Activated naive CD8-positive, alpha-beta T cell treated with anti-CD3 and anti-CD28 coated beads, Interleukin-2, amount 50 U/mL, for 16 hours (primary cell): ENCODE data around the gene HOXA1.
"Not testable (repeated sequence)": the region's sequence is repeated elsewhere in the genome, so short reads cannot be mapped to it uniquely, and the experiment has no call there.

Experiments
- DNase-seq: peaks from one replicate; pipeline ENCODE4 v3.0.0-alpha.2; 2020; ENCODE audit warnings: low read depth, low spot score

The HOXA1 gene

GRCh38 chr7:27046854-27047549, 48.8 kb downstream of the HOXA1 start:
- no peak for DNase-seq

GRCh38 chr7:27045972-27046371, 49.8 kb downstream of the HOXA1 start:
- not testable (repeated sequence) for DNase-seq

- not testable (repeated sequence) for DNase-seq
Measured at GRCh38 chr7:27045066-27045465, 50.7 kb downstream of the HOXA1 start.
